SKM-1 (cell line): ENCODE measurements around the gene NR2F2.
A peak's percentile ranks its signal among the peaks of the same experiment; 100 is the strongest.

Source experiments
- DNase-seq: peaks from one replicate; lab custom pipeline; 2025; ENCODE audit not compliant: unreplicated experiment; lab: John Stamatoyannopoulos, UW

NR2F2 gene

DNA sequence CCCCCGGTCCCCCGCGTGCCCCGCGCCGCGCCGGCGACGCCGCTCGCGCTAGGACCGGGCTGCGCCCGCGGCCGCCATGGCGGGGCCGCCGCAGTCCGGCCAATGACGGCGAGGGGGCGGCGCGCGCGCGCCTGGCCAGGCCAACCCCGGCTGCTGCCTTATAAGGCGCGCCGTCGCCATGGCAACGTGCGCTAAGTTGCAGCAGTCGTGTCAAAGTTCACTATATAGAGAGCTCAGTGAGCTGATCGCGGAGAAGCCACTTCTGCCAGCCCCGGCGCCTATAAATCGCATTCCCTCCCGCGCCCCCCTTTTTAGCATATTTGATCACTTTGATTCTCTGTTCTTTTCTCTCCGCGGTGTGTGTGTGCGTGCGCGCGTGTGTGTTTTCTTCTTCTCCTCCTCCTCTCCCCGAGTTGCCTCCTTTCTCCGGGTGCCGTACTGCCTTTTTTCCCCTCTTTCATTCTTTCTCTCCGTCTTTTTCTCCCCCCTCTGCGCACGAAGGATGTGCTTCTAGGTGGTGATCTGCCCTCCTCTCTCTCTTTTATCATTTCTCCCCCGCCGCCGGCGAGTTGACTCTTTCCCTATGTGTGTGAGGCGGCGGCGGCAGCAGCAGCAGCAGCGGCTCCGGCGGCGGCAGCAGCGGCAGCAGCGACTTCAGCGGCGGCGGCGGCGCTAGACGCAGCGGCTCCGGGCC is at the start of gene NR2F2:
Gene NR2F2, plus strand, starts transcription at position 251 of the 694 bp plus-strand sequence. CDS start 1,406 bp downstream, outside the sequence.
- DNase-seq: peak; percentile 28

GRCh38 chr15:96285305-96285704 is 45.2 kb upstream of the NR2F2 start:
- DNase-seq: no peak

GRCh38 chr15:96285729-96286254 is 44.7 kb upstream of the NR2F2 start:
- peak; percentile 71 for DNase-seq

DNA sequence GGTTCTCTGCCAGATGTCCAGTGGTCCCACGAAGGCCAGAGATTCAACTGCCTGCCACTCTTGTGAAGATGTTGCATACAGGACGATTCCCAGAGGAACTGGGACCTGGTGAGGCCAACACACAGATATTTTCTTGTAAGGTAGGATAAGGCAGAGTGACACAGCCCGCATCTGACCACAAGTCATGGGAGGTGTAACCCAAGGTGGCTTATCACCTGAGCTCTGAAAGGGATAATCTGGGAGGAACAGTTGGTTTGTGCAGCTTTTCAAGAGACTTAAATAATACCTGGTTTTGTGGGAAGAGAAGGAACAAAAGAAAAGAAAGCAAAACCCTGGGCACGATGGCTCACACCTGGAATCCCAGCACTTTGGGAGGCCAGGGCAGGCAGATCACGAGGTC is 39.8 kb upstream of the NR2F2 start:
- no peak for DNase-seq

- DNase-seq: no peak
Observed at GRCh38 chr15:96292635-96293034, 37.9 kb upstream of the NR2F2 start.

GRCh38 chr15:96293441-96293840 is 37.1 kb upstream of the NR2F2 start:
- no peak for DNase-seq

- DNase-seq: no peak
Observed at GRCh38 chr15:96294766-96295165, 35.7 kb upstream of the NR2F2 start.

- no peak for DNase-seq
Observed at GRCh38 chr15:96296264-96296663, 34.2 kb upstream of the NR2F2 start.

DNA sequence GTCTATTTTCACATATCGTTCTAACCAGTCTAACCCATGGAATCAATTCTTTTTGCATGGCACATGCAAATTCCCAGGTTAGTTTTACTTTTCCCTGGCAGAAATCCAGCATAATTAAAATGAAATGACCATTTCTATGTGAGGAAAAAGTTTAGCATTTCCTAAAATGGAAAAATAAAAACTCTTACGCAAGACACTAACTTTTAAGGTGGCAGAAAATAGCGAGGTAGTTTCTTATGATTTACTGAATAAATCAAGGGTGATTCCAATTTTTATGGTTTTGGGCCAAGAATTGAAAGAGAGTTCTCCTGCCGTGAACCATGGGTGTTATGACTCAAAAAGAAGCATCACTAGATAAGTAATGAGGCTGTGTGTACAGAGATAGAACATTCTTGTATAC is 32.7 kb upstream of the NR2F2 start:
- DNase-seq: no peak

DNA sequence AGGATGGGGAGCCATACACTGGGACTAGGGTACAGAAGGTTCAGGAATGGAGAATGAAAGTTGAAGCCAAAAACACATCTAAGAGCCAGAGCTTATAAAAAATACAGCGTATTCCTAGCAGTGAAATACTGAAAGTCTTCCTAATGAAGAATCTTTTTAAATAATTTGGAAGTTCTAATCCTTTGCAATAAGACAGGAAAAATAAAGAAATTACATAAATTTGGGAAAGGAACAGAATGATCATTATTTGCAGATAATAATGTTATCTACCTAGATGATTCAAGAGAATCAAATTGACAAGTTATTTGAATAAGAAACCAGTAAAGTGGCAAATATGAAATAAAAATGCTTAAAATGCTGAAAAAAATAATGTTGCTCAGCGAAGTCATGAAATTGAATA is 32.3 kb upstream of the NR2F2 start:
- DNase-seq: no peak

DNA sequence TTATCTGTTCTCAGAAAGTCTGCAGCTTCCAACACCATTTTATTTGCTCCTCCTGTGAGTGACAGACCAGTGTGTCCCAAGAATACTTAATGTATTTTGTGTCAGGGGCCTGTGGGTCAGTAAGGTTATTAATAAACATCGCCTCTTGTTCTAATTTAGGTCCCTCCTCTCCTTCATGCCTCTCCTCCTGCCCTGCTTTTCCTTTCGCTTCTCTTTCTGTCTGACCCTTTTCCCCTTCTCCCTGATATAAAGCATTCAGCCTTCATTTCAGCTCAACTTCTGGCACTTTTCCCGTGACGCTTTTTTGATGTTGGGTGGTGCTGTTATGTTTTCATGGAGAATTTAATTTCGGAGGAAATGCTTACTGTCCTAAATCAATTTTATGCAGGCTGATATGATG is 29.7 kb upstream of the NR2F2 start:
- no peak for DNase-seq

DNA sequence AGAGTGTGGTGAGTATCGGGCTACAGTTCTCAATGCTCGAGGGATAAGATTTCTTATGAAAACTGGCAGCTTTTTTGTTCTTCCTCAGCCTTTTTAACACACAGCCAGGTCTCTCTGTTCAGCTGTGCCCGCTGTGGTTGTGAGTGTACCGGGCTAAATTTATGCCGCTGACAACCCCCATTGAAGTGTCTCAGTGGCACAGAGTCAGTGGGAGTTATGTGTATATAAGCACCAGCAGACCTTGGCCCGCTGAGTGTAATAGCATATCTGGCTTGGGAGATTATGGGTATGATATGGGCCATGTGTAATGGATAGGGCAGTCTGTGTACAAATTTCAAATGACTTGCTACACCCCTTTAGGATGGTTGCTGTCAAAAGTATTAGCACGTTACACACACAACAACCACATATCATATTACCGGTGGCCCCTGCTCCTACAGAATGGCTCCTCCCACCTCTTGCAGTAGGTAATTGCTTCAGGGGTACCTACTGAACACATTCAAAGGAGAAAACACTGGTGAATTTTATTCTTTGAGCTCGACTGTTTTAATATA is 26.9 kb upstream of the NR2F2 start:
- DNase-seq: no peak

GRCh38 chr15:96304839-96305238 is 25.7 kb upstream of the NR2F2 start:
- no peak for DNase-seq

- DNase-seq: no peak
Observed at GRCh38 chr15:96306321-96306720, 24.2 kb upstream of the NR2F2 start.

DNA sequence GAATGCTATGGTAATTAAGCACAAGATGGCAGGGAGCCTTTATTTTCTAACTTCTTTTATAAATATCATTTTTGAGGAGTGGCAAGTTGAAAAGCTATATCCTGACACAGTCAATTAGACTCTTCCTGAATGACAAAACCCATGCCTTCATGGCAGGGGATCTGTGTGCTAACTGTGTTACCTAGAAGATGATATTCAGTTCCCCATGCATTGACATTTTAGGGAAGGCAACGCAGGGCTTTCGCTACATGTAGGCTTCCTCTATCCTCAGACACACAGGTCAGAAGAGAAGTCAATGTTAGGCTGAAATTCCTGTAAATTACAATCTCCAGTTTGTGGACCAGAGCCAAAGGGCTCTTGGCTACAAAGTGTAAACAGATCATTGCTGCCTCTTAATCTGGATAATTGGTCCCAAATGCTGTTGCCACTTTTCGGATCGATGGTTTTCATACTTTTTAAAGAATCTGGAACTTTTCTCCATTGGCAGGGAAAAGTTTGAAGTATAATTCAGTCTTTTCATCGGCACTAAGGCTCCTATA is 22.6 kb upstream of the NR2F2 start:
- DNase-seq: no peak

GRCh38 chr15:96309143-96309660 is 21.3 kb upstream of the NR2F2 start:
- no peak for DNase-seq

- no peak for DNase-seq
Observed at GRCh38 chr15:96311256-96311955, 19.1 kb upstream of the NR2F2 start.

DNA sequence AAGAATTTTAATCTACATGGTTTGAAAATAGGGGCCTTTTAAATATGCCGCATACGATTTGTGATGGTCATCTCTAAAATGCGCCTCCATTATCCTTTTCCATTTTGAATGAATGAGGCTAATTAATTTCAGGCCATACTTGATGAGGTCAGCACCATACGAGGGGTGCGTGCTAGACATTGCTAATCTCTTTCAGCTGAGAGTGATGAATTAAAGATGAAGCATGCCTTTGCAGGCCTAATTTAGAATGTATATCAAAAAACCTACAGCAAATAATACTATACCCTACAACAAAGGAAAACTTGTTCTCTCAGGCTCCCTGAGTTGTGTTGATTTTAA is 18.6 kb upstream of the NR2F2 start:
- DNase-seq: no peak

DNA sequence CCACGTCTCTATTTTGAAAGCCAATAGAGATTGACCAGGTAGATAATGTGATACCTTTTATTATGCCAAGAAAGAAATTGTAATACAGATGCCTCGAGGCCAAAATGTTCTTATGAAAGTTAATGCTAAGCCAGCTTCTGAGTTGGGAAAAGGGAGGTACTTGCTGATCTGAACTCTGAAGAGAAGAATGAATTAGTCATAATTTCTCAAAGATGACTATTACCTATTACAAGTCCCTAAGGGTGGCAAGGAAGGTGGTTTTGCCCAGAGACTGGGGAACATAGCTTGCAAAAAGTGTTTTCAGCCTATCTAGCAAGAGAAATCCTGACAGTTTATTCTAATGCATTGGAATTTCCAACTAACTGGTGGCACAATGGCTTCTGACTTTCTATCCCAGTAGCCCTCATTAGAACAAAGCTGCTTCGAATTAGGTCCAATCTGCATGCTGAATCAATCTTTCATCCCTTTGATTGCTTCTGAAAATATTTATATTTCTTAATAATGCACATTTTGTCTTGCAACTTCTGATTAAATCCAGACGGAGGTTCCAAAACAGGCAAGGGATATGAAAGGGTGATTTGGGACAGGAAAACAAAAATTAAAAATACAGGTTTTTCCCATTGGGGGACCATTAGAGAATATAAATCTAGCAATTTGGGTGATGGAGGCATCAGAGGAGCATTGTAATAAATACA is 17.7 kb upstream of the NR2F2 start:
- no peak for DNase-seq

- DNase-seq: no peak
Observed at GRCh38 chr15:96314518-96314917, 16.0 kb upstream of the NR2F2 start.

GRCh38 chr15:96314963-96315362 is 15.5 kb upstream of the NR2F2 start:
- no peak for DNase-seq
